Superior temporal gyrus (tissue), 1 donor: ENCODE measurements around the gene AASDHPPT.
"Not testable (repeated sequence)": the region's sequence is repeated elsewhere in the genome, so short reads cannot be mapped to it uniquely, and the experiment has no call there.

ENCODE experiments used
- DNase-seq: peaks from one replicate; pipeline ENCODE4 v3.0.0-alpha.2; 2016; ENCODE audit errors: extremely low spot score

AASDHPPT gene, protein sequence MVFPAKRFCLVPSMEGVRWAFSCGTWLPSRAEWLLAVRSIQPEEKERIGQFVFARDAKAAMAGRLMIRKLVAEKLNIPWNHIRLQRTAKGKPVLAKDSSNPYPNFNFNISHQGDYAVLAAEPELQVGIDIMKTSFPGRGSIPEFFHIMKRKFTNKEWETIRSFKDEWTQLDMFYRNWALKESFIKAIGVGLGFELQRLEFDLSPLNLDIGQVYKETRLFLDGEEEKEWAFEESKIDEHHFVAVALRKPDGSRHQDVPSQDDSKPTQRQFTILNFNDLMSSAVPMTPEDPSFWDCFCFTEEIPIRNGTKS

DNA sequence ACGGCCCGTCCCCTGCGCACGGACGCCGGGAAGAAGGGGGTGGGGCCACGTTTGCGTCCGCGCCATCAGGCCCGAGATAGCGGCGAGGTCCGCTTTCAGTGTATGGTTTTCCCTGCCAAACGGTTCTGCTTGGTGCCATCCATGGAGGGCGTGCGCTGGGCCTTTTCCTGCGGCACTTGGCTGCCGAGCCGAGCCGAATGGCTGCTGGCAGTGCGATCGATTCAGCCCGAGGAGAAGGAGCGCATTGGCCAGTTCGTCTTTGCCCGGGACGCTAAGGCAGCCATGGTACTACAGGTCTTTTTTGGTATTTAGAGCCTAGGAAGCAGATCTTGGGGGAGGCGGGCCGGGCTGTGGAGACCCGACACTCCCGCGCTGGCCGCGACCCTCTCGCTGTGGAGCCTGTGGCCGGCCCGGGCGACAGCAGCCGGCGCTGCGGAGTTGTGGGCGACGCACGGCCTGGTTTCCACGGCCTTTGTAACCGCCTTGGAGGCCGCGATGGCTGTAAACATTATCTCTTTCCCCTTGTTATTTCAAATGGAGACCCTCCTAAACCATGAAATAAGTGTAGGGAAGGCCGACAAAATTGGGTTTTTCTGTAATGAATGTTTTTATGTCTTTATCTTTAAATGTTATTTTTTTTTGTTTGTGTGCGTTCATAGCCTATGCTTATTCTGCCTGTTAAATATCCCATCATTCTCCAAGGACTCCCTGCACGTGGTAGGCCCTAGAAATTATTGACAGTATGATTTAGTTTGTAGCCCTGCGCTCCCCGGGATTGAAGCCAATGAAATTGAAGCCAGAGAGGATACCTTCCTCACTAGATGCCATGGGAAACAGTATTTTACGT lies at the start of gene AASDHPPT:
TSS of gene AASDHPPT (plus strand) at position 54 of the 847 bp plus-strand sequence. CDS start at position 103, 49 bp downstream.
- peak; percentile 73 for DNase-seq

GRCh38 chr11:106030609-106031008 lies 46.9 kb upstream of the AASDHPPT start:
- DNase-seq, result no peak

GRCh38 chr11:106031202-106031810 lies 46.2 kb upstream of the AASDHPPT start:
- DNase-seq, result no peak

DNA sequence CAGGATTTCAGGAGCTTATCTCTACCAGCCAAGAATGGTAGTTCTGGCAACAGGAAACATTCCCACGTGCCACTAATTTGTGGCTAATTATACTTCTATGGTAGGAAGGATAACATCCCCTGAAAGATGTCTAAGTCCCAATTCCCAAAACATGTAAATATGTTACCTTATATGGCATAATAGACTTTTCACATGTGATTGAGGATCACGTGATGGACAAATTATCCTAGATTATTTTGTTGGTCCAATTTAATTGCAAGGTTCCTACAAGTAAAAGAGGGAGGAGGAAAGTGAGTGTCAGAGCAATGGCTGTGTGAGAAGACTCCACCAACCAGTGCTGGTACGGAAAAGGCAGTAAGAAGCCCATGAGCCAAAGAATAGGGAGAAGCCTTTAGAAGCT lies 45.5 kb upstream of the AASDHPPT start:
- no peak for DNase-seq

GRCh38 chr11:106032861-106033260 lies 44.6 kb upstream of the AASDHPPT start:
- no peak for DNase-seq

- no peak for DNase-seq
Observed at GRCh38 chr11:106043540-106043939, 33.9 kb upstream of the AASDHPPT start.

DNA sequence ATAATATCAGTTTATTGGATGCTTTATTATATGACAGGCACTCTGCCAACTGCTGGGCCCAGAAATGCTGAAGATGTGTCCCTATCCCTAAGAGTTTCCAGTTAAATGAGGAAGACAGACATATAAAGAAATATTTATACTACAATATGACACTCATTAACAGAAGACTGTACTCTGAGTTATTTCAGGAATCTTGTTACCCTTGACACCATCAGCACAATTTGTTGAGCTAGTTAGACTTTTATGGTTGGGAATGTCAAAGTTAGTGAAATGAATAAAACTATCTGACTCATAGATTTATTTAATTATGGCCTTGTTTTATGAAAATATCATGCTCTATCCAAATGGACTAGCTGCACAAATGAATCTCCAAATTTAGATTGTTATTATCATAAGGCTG lies 29.8 kb upstream of the AASDHPPT start:
- no peak for DNase-seq

GRCh38 chr11:106049727-106050476 lies 27.6 kb upstream of the AASDHPPT start:
- no peak for DNase-seq

- no peak for DNase-seq
Observed at GRCh38 chr11:106051103-106051502, 26.4 kb upstream of the AASDHPPT start.

DNA sequence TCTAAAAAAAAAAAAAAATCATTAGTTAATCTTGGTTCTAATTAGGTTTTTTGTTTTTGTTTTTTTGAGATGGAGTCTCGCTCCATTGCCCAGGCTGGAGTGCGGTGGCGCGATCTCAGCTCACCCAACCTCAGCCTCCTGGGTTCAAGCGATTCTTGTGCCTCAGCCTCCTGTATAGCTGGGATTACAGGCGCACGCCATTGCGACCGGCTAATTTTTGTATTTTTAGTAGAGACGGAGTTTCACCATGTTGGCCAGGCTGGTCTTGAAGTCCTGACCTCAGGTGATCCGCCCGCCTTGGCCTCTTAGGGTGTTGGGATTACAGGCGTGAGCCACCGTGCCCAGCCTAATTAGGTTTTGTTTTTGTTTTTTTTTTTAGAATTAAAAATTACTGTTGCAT lies 19.1 kb upstream of the AASDHPPT start:
- not testable (repeated sequence) for DNase-seq

- no peak for DNase-seq
Observed at GRCh38 chr11:106059617-106060016, 17.8 kb upstream of the AASDHPPT start.

GRCh38 chr11:106061249-106061784 lies 16.1 kb upstream of the AASDHPPT start:
- no peak for DNase-seq

DNA sequence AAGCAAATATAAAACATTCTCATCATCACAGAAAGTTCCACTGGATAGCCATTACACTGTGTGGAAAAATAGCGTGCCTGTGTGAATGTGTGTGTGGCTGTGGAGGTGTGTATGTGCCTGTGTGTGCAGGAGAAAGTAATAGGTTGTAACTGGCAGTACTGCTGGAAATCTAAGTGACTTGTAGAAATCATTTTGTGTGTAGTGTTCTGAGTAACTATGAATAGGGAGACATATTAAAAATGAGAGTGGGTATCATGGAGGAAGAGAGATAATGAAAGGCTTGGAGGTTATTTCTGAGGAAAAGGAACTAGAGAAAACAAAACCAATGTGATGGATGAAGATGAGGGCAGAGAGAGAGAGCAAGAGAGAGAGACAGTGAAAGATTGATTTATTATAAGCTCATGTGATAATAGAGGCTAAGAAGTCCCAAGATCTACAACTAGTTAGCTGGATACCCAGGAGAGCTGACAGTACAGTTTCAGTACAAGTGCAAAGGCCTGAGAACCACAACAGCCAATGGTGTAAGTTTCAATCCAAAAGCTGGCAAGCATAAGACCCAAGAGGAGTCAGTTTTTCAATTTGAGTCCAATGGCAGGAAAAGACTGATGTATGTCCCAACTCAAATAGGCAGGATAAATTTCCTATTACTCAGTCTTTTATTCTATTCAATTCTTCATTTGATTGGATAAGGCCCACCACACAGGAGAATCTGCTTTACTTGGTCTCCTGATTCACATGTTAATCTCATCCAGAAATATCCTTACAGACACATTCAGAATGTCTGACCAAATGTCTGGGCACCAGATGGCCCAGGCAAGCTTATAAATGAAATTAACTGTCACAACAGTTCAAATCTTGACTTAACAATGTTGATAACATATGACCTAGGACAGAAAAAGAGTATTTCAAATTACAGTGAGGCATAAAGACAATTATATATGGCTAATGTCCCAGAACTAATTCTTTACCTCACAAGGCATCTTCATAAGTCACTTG lies 15.2 kb upstream of the AASDHPPT start:
- DNase-seq, result no peak

DNA sequence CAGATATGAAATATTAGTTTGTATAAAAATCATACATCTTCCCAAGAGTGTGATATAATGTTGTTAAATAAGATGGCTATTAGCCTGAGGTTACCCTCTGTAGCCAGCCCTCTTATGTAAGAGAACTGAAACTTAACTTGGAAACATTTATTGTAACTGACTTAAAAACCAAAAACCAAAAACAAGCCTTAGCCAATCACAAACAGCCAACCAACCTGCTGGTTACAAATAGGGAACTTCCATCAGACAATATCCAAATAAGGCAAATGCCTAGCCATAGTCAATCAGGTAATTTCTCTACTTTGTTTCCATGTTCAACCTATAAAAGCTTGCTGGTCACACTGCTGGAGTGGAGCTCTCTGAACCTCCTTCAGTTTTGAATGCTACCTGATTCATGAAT lies 14.5 kb upstream of the AASDHPPT start:
- no peak for DNase-seq

DNA sequence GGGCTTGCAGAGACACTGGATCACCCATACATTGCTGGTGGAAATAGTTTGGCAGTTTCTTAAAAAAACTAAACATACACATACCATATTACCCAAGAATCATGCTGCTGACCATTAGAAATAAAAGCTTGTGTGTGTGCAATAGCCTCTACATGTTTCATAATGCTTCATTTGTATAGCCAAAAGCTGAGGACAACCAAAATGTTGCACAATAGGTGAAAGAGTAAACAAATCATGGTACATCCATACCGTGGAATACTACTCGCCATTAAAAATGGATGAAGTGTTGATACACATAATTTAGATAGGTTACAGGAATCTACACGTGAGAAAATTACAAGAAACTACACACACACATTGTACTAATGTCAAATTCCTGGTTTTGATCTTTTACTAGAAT lies 6.9 kb upstream of the AASDHPPT start:
- DNase-seq, result no peak

- DNase-seq, result peak; percentile 54
Observed at GRCh38 chr11:106072804-106073203, 4.7 kb upstream of the AASDHPPT start.

DNA sequence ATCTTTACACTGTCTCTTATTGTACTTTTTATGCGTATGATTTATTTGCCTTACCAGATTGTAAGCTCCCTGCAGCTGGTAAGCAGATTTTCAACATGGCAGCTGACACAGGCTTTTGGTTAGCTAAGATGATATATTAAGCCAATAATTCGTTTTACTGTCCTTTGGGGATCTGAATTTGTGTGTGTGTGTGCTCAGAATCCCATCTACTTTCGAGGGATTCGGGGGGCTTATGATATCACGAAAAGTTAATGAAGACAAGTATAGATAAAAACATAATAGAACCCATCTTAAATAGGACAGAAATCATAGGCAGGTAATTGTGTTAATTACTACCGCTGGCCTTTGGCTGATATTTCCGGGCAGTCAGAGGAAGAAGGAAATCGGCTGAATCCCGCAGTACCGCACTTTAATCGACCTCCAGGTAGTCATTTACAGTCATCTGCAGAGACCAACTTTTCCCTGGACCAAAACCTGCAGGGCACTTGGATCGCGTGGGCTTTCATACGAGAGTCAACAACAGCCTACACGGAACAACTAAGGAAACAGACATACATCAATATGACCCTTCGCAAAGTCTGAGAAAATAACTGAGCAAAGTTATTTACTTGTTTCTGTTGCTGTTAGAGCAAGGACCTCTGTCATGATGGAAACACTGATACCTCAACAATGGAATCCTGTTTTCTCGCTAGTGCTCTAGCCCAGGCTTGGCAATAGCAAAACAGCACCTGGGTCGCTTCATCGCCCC lies 1.1 kb upstream of the AASDHPPT start:
- DNase-seq, result peak; percentile 88

DNA sequence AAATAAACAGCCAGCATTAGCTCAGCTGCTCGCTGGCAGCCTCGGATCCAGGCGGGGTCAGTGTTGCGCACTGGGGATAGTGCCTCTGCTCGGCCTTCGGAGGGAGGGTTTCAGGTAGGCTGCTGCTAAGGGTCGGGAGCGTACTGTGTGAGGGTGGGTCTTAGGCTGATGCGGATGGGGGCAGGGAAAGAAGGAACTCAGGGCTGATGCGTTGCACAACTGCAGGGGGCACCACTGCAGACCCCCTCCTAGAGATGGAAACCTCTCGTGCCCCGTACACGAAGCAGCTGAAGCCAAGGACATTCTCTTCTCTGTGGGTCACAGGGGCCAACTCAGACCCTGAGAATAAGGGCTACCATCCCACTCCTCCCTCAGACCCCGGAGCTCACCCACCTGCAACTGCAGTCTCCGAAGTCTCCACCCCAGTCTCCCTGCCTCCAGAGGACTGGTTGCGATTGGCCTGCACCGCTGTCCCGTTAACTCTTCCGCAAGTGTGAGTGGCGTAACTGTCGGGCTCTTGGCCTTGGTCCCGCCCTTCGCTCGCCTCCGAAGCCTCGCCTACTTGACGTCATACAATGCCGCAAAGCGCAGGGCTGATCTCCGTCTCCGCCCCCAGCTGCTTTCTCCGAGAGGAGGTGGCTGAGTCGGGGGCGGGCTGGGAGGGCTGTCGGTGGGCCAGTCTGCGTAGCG lies 398 bp upstream of the AASDHPPT start, which contains the start of gene KBTBD3:
TSS of gene KBTBD3 (minus strand) at position 429 of the 690 bp plus-strand sequence. CDS start 18,250 bp downstream, outside the sequence.
- peak; percentile 100 for DNase-seq

DNA sequence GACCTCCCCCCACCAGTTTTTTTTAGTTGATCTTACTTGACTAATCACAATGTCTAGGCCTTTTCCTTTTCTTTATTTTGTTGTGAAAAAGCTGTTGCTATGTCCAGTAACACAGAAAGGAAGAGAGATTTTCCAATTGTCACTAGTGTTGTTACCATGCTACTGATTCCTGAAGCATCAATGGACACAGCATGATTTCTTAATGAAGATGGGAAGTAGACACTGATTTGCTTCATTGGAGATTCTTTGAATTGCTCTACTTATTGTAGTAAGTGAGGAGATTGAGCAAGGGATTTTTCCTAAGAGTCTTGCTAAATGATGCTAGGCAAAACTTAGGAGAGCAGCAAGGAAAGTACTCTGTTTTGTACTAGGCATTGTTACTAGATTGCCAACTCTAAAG lies 4.6 kb downstream of the AASDHPPT start:
- DNase-seq, result no peak
